ENCODE results near the gene ANKHD1.
A peak's percentile ranks its signal among the peaks of the same experiment; 100 is the strongest.

Gene ANKHD1

GRCh38 chr5:140372971-140373487, 28.6 kb upstream of the ANKHD1 start:
- peak in 1 of 3 donors; percentile 38 for DNase-seq (ENCODE audit: low read depth in 2 of 3, low spot score in 1 of 3)

- DNase-seq (ENCODE audit: low read depth in 2 of 3, low spot score in 1 of 3), result no peak
Observed at GRCh38 chr5:140381351-140381750, 20.3 kb upstream of the ANKHD1 start.

- no peak for DNase-seq (ENCODE audit: low read depth in 2 of 3, low spot score in 1 of 3)
Observed at GRCh38 chr5:140381972-140382371, 19.7 kb upstream of the ANKHD1 start.

- DNase-seq (ENCODE audit: low read depth in 2 of 3, low spot score in 1 of 3), result no peak
Observed at GRCh38 chr5:140382866-140383265, 18.8 kb upstream of the ANKHD1 start.

- no peak for DNase-seq (ENCODE audit: low read depth in 2 of 3, low spot score in 1 of 3)
Observed at GRCh38 chr5:140383300-140383699, 18.3 kb upstream of the ANKHD1 start.

- no peak for DNase-seq (ENCODE audit: low read depth in 2 of 3, low spot score in 1 of 3)
Observed at GRCh38 chr5:140388052-140388451, 13.6 kb upstream of the ANKHD1 start.

GRCh38 chr5:140391312-140391711, 10.3 kb upstream of the ANKHD1 start:
- no peak for DNase-seq (ENCODE audit: low read depth in 2 of 3, low spot score in 1 of 3)

GRCh38 chr5:140391732-140392131, 9.9 kb upstream of the ANKHD1 start:
- no peak for DNase-seq (ENCODE audit: low read depth in 2 of 3, low spot score in 1 of 3)

GRCh38 chr5:140393738-140394137, 7.9 kb upstream of the ANKHD1 start:
- DNase-seq (ENCODE audit: low read depth in 2 of 3, low spot score in 1 of 3), result no peak

GRCh38 chr5:140398379-140398811, 3.2 kb upstream of the ANKHD1 start:
- DNase-seq (ENCODE audit: low read depth in 2 of 3, low spot score in 1 of 3), result no peak

GRCh38 chr5:140399979-140400729, 1.5 kb upstream of the ANKHD1 start:
- DNase-seq (ENCODE audit: low read depth in 2 of 3, low spot score in 1 of 3), result peak in 1 of 3 donors; percentile 19

GRCh38 chr5:140400730-140401361, 787 bp upstream of the ANKHD1 start:
- peak; percentile 79 to 81 (median 80) for DNase-seq (ENCODE audit: low read depth in 2 of 3, low spot score in 1 of 3)

GRCh38 chr5:140402258-140403074, 833 bp downstream of the ANKHD1 start:
- DNase-seq (ENCODE audit: low read depth in 2 of 3, low spot score in 1 of 3), result peak; percentile 33 to 44 (median 40)

GRCh38 chr5:140403613-140404012, 2.0 kb downstream of the ANKHD1 start:
- DNase-seq (ENCODE audit: low read depth in 2 of 3, low spot score in 1 of 3), result no peak

- DNase-seq (ENCODE audit: low read depth in 2 of 3, low spot score in 1 of 3), result no peak
Observed at GRCh38 chr5:140408750-140409241, 7.2 kb downstream of the ANKHD1 start.

- no peak for DNase-seq (ENCODE audit: low read depth in 2 of 3, low spot score in 1 of 3)
Observed at GRCh38 chr5:140413230-140413629, 11.6 kb downstream of the ANKHD1 start.

GRCh38 chr5:140417235-140417634, 15.6 kb downstream of the ANKHD1 start:
- DNase-seq (ENCODE audit: low read depth in 2 of 3, low spot score in 1 of 3), result no peak

- DNase-seq (ENCODE audit: low read depth in 2 of 3, low spot score in 1 of 3), result no peak
Observed at GRCh38 chr5:140418862-140419520, 17.4 kb downstream of the ANKHD1 start.

GRCh38 chr5:140420226-140420570, 18.6 kb downstream of the ANKHD1 start:
- no peak for DNase-seq (ENCODE audit: low read depth in 2 of 3, low spot score in 1 of 3)

GRCh38 chr5:140420665-140421361, 19.2 kb downstream of the ANKHD1 start:
- no peak for DNase-seq (ENCODE audit: low read depth in 2 of 3, low spot score in 1 of 3)

All from stimulated activated CD4-positive, alpha-beta T cell treated with anti-CD3 and anti-CD28 coated beads, Interleukin-12 subunit alpha, Interleukin-12 subunit beta, amount 100 ng/mL, for 48 hours (primary cell).